GM18517 (cell line): ENCODE measurements around the gene MRPS10.
"Not testable (repeated sequence)": the region's sequence is repeated elsewhere in the genome, so short reads cannot be mapped to it uniquely, and the experiment has no call there.

Source experiments
- ATAC-seq: cut with Tn5 transposase; IDR thresholded peaks from one replicate; pipeline ENCODE4 v1.9.1; 2021; ENCODE audit warnings: mild to moderate bottlenecking, moderate library complexity; ENCODE audit not compliant: unreplicated experiment

The MRPS10 gene

GRCh38 chr6:42179261-42179944 lies 38.3 kb downstream of the MRPS10 start:
- no peak for ATAC-seq

- ATAC-seq: no peak
These were observed 39.9 kb downstream of the MRPS10 start for GRCh38 chr6:42177514-42178364.

GRCh38 chr6:42176981-42177380 lies 40.7 kb downstream of the MRPS10 start:
- no peak for ATAC-seq

GRCh38 chr6:42175860-42176259 lies 41.8 kb downstream of the MRPS10 start:
- no peak for ATAC-seq

- no peak for ATAC-seq
These were observed 44.6 kb downstream of the MRPS10 start, which contains the start of gene GUCA1A for GRCh38 chr6:42173101-42173500. Gene GUCA1A, plus strand, starts transcription at chr6:42173364. Its CDS starts 250 bp downstream, at chr6:42173614.

- no peak for ATAC-seq
These were observed 45.7 kb downstream of the MRPS10 start for GRCh38 chr6:42171813-42172581.

- ATAC-seq: not testable (repeated sequence)
These were observed 47.9 kb downstream of the MRPS10 start for GRCh38 chr6:42169780-42170179.

GRCh38 chr6:42168650-42169049 lies 49.0 kb downstream of the MRPS10 start:
- no peak for ATAC-seq

- no peak for ATAC-seq
These were observed 51.1 kb downstream of the MRPS10 start for GRCh38 chr6:42166444-42167141.

GRCh38 chr6:42165016-42165415 lies 52.6 kb downstream of the MRPS10 start:
- no peak for ATAC-seq

- no peak for ATAC-seq
These were observed 53.7 kb downstream of the MRPS10 start for GRCh38 chr6:42163981-42164380.

- ATAC-seq: no peak
These were observed 54.8 kb downstream of the MRPS10 start for GRCh38 chr6:42162812-42163211.

- ATAC-seq: no peak
These were observed 55.3 kb downstream of the MRPS10 start for GRCh38 chr6:42162384-42162783.

- ATAC-seq: no peak
These were observed 58.1 kb downstream of the MRPS10 start for GRCh38 chr6:42159431-42160024.

GRCh38 chr6:42158631-42159030 lies 59.0 kb downstream of the MRPS10 start:
- ATAC-seq: no peak

GRCh38 chr6:42158011-42158410 lies 59.6 kb downstream of the MRPS10 start:
- no peak for ATAC-seq
